Putamen (tissue), 1 donor: ENCODE results near the gene F7.
"Not testable (repeated sequence)": the region's sequence is repeated elsewhere in the genome, so short reads cannot be mapped to it uniquely, and the experiment has no call there.

Experiments used
- DNase-seq: peaks from one replicate; pipeline ENCODE4 v3.0.0-alpha.2; 2016; ENCODE audit warnings: low spot score

The F7 gene

GRCh38 chr13:113102302-113102701 is 3.3 kb upstream of the F7 start:
- DNase-seq: not testable (repeated sequence)

DNA sequence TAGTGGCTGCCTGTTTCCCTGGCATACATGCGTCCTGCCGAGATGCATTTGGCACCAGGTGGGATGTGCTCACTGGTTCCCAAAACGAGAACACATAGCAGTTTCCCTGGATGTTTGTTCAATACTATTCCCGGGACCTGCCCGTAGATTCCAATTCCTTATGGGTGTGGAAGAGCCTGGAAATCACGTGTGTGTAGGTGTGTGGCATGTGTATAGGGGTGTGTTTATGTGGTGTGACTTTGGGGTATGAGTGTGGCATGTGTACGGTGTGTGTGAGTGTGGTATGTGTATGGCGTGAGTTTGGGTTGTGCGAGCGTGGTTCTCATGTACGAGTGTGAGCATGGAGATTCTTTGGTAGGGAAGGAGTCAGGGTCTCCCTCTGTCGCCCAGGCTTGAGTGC is 2.9 kb upstream of the F7 start:
- DNase-seq: no peak

DNA sequence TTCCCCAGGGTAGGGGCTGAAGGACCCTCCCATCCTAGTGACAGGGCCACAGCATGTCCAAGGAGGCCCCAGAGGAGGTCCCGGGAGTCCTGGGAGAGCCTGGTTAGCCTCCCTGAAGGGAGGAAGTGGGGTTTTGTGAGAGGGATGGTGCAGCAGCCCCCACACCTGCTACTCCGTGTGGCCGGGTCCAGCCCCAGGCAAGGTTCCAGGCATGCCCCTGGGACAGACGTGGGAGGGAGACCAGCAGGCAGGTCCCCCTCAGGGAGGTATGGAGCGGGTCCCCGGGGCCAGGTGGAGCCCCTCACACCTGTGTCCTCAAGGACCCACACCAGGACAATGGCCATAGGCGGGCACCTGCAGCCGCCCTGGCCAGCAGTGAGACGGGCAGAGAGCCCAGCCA is 1.9 kb upstream of the F7 start:
- no peak for DNase-seq

- DNase-seq: no peak
Observed at GRCh38 chr13:113105921-113106452, 396 bp downstream of the F7 start.

GRCh38 chr13:113106711-113107351 is 1.2 kb downstream of the F7 start:
- no peak for DNase-seq

GRCh38 chr13:113108521-113108920 is 2.9 kb downstream of the F7 start:
- DNase-seq: not testable (repeated sequence)

DNA sequence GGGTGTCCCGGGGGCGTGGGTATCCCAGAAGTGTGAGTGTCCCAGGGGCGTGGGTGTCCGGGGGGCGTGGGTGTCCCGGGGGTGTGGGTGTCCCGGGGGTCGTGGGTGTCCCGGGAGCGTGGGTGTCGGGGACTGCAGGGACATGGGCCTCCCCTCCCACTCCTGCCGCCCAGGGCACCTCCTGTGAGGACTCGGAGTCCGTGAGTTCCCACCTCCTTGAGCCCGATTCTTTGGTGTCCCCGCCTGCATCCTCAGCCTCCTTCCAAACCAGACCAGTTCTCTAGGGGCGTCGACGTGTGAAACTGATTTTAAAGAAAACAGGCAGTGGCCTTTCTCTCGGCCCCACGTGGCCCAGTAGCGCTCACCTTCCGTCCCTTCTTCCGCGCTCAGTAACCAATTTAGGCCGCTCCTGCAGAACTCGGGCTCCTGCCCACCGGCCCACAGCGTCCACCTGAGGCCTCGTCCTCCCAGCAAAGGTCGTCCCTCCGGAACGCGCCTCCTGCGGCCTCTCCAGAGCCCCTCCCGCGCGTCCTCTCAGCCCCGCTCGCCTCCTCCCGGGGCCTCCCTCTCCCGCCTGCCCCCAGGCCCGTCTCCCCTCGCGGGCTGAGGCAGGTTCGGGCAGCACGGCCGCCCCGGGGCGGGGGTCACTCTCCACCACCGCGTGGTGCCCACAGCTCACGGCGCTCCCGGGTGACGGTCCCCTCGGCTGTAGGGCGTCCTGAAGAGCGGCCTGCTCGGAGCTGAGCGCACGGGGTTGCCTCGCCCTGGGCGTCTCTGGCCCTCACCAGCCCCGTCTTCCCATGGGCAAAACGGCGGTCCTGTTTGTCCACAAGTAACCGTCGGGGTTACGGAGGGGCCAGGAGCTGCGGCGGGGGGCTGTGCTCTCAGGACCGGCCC is 3.8 kb downstream of the F7 start:
- DNase-seq: no peak

DNA sequence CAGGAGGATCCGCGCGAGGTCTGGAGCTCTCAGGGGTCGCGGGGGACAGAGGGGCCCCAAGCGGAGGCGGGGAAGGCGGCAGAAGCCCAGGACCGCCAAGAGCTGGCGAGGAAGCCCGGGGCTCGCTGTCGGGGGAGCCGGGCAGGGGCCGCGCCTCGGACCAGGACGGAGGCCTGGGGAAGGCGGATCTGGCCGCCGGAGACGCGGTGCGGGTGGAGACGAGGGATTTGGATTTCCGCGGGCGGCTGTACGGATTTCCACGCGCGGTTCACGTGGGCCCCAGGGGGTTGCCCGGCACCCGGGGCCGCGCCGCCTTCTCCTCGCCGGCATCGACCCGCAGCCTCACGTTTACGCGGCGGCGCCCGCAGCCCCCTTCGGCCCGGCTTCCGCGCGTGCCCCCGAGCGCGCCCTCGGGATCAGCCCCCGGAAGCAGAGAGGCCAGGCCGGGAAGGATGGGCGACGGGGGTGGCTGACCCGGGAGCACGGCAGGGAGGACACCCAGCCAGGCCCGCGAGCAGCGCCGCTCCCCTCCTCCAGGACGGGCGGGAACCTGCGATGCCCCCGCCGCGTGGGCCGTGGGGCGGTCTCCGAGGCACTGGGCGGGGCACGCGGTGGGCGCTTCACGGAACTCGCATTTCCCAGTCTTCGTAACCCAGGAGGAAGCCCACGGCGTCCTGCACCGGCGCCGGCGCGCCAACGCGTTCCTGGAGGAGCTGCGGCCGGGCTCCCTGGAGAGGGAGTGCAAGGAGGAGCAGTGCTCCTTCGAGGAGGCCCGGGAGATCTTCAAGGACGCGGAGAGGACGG is 4.7 kb downstream of the F7 start:
- DNase-seq: no peak

DNA sequence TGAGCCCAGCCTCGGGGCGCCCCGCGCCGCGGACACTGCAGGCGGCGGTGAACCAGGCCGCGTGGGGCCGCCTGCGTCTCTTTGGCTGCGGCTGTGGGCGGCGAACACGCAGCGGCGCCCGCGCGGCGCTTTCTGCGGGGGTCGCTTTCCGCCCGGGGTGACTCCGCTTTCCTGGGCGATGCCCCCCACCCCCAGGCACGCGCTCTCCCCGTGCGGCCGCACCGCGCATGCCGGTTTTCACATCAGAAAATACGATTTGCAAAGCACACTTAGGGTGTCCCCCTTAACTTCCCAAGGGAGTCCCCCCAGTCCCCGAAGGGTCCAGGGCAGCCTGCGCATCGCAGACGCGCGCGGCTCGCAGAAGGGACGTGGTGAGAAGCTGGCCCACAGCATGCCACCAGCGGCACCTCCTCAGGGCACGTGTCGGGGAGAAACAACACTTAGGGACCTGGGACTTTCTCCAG is 5.3 kb downstream of the F7 start:
- no peak for DNase-seq

- not testable (repeated sequence) for DNase-seq
Observed at GRCh38 chr13:113111821-113112220, 6.2 kb downstream of the F7 start.

DNA sequence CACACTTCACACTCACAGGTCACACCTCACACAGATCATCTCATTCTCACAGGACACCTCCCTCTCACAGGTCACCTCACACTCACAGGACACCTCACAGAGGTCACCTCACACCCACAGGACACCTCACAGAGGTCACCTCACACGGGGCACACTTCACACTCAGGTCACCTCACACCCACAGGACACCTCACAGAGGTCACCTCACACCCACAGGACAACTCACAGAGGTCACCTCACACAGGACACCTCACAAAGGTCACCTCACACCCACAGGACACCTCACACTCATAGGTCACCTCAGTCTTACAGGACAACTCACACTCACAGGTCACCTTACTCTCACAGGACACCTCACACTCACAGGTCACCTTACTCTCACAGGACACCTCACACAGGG is 6.9 kb downstream of the F7 start:
- not testable (repeated sequence) for DNase-seq

DNA sequence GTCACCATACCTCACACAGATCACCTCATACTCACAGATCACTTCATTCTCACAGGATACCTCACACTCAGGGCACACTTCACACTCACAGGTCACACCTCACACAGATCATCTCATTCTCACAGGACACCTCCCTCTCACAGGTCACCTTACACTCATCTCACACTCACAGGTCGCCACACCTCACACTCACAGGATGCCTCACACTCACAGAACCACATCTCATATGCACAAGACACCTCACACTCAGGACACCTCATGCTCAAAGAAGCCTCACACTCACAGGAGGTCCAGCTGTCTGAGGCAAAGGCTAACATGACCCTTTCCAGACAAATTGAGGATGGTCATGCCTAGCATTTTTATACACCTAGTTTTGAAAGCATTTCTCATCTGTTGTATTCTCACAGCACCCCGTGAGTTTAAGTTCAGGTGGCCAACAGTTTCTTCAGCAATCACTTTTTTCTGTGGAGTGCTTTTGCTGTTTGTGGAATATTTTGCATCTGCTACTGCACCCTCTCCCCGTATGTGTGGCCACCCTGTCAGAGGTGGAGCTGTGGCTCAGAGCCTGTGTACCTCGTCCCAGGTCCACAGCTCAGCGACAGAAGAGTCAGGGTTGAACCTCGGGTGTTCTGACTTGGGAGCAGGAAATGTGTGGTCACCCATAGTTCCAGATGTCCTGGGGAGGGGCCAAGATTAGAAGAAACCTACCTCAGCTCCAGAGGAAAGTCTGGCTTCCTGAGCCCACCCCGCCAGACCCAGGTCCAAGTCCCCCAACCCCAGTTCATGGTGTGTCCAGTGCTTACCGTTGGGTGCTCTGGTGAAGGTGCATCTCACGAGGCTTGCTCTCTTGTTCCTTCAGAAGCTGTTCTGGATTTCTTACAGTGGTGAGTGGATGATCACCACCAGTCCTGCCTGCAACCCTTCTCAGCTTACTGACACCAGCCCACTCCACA is 7.6 kb downstream of the F7 start:
- DNase-seq: no peak

DNA sequence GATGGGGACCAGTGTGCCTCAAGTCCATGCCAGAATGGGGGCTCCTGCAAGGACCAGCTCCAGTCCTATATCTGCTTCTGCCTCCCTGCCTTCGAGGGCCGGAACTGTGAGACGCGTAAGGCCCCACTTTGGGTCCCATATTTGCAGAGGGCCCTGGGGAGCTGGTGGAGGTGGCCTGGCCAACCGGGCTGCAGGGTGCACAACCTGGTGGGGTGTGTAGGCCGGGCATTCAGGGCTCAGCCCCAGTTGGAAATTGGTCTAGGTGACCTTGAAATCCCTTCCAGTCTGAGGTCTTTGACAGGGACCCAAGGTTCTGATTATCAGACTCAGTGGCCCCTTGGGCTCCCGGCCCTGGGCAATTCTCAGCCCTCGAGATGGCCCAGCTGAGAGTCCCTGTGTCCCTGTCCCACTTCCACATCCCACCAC is 8.3 kb downstream of the F7 start:
- no peak for DNase-seq

- no peak for DNase-seq
Observed at GRCh38 chr13:113114511-113115362, 9.1 kb downstream of the F7 start.

- DNase-seq: no peak
Observed at GRCh38 chr13:113115363-113116205, 10.0 kb downstream of the F7 start.

DNA sequence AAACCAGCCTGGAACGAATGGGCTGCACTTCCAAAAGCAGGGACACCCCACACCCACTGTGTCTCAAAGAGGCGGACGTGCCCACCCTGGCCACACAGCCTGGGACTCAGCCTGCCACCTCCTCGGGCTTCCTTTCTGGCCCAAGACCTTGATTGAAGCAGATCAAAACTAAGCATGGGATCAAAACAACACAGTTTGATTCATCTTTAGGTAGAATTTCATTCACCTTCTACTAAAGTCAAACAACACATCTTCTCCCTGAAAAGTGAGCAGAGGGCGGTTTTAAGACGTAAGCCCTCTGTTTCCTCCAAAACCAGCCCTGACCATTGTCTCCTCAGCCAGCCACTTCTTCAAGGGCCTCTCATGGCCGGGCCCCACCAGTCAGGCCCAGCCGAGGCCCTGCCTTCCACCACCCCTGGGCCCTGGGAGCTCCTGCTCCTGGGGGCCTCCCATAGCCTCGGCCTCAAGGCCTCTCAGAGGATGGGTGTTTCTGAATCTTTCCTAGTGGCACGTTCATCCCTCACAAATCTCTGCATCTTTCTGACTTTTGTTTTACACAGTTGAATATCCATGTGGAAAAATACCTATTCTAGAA is 10.7 kb downstream of the F7 start:
- no peak for DNase-seq

- no peak for DNase-seq
Observed at GRCh38 chr13:113116871-113117271, 11.3 kb downstream of the F7 start.

DNA sequence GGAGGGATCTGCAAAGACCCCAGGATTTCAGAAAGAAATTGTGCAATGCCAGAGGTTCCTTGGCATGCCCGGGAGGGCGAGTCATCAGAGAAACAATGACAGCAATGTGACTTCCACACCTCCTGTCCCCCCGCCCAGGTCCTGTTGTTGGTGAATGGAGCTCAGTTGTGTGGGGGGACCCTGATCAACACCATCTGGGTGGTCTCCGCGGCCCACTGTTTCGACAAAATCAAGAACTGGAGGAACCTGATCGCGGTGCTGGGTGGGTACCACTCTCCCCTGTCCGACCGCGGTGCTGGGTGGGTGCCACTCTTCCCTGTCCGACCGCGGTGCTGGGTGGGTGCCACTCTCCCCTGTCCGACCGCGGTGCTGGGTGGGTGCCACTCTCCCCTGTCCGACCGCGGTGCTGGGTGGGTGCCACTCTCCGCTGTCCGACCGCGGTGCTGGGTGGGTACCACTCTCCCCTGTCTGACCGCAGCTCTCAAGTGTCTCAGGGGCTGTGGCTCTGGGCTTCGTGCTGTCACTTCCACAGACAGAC is 11.8 kb downstream of the F7 start:
- DNase-seq: no peak

DNA sequence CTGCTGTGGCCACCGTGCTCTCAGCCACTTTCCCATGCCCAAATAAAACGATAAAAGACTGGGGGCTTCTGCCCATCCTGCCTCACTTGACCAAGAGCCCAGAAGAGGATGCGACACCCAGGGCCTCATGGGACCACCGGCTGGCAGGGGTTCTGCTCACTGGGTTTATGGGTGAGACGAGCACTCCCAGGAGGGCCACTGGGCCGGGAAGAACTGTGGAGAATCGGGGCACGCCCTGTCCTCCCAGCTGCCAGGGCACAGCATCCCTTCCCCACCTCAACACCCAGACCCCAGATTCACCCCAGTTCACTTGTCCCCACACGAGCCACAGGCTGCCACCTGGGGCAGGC is 12.3 kb downstream of the F7 start:
- DNase-seq: no peak
